Colonic mucosa (tissue), 4 donors: ENCODE results near the gene ARHGAP29. TPM values are rescaled to one million over a fixed set of nuclear protein-coding genes. Genes with fewer than 3 reads are reported as not detected.

Experiments used
- DNase-seq: peaks from one replicate; pipeline ENCODE4 v3.0.0-alpha.2; 2020
- H3K27ac ChIP-seq: fragments of 200-600 bp; one replicate; pipeline ENCODE4 v1.8.0; 2021
- H3K27me3 ChIP-seq: fragments of 200-600 bp; one replicate; pipeline ENCODE4 v1.8.0; 2021
- H3K36me3 ChIP-seq: fragments of 200-600 bp; one replicate; pipeline ENCODE4 v1.8.0; 2021
- H3K4me1 ChIP-seq: fragments of 200-600 bp; one replicate; pipeline ENCODE4 v1.8.0; 2021; ENCODE audit warnings: mild to moderate bottlenecking
- H3K4me3 ChIP-seq: fragments of 200-600 bp; one replicate; pipeline ENCODE4 v1.8.0; 2021
- H3K9ac ChIP-seq, 2 donors: one replicate each; pipeline ENCODE4 v1.7.0; 2013; ENCODE audit warnings: control low read depth in 2 of 2, low read depth in 2 of 2, low read length in 2 of 2
- H3K9me3 ChIP-seq: fragments of 200-600 bp; one replicate; pipeline ENCODE4 v1.8.0; 2021
- intact Hi-C: fragments of 100-400 bp; cut with DNase I; formaldehyde crosslinking; loops from one replicate; pipeline ENCODE4 v1.14.1; 2022
- total RNA-seq, 2 donors: library from RNA; stranded (reverse); fragmentation: NEBNext Ultra II Directional in 1 of 2; extraction: Animal tissue kit (Norgen Biotek cat#: 25700) in 1 of 2; gene quantifications; one replicate each; pipeline ENCODE4 v1.2.1, GENCODE V29; 2021
- TF ChIP-seq, protein P1 (sequence below): fragments of 200-600 bp; IDR thresholded peaks from one replicate; pipeline ENCODE4 v1.8.0; 2022; ENCODE audit warnings: antibody characterized with exemption, mild to moderate bottlenecking
- donor health status: healthy.
- donor health status: DM: no; HTN: no; CAD: no.
- donor health status: DM: no; HTN: no; CAD: no.

The ARHGAP29 gene
- total RNA-seq, 2 donors from 2014 or later, result 2.5 to 8.6 TPM

DNA sequence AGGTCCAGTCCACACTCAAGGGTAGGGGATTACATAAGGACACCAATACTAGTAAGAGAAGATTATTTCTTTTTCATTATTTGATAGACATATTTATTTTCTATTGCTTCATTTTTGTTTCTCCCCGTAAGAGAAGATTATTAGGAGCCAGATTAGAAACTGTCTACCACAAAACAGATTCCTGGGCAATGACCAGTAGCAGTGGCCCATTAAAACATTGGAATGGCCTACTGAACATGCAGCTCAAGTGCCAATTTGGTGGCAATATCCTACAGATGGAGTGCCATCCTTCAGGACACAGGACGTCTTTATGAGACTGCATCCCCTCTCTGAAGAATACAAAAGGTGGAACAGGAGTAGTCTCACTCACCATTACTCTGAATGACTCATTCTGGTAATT is 34.0 kb upstream of the ARHGAP29 start:
- DNase-seq, result no peak
- Histone ChIP-seq H3K27me3 (no peaks in the 10 kb centered on the region), H3K4me1 (no peaks in the 10 kb centered on the region), H3K4me3 (no peak overlapping the region), H3K9me3 (no peaks in the 10 kb centered on the region), H3K27ac (no peak overlapping the region), H3K9ac (no peak overlapping the region), H3K36me3 (no peaks in the 10 kb centered on the region)
- intact Hi-C loops, result no loop called here
- TF ChIP-seq, protein P1, sequence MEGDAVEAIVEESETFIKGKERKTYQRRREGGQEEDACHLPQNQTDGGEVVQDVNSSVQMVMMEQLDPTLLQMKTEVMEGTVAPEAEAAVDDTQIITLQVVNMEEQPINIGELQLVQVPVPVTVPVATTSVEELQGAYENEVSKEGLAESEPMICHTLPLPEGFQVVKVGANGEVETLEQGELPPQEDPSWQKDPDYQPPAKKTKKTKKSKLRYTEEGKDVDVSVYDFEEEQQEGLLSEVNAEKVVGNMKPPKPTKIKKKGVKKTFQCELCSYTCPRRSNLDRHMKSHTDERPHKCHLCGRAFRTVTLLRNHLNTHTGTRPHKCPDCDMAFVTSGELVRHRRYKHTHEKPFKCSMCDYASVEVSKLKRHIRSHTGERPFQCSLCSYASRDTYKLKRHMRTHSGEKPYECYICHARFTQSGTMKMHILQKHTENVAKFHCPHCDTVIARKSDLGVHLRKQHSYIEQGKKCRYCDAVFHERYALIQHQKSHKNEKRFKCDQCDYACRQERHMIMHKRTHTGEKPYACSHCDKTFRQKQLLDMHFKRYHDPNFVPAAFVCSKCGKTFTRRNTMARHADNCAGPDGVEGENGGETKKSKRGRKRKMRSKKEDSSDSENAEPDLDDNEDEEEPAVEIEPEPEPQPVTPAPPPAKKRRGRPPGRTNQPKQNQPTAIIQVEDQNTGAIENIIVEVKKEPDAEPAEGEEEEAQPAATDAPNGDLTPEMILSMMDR, result no peak

DNA sequence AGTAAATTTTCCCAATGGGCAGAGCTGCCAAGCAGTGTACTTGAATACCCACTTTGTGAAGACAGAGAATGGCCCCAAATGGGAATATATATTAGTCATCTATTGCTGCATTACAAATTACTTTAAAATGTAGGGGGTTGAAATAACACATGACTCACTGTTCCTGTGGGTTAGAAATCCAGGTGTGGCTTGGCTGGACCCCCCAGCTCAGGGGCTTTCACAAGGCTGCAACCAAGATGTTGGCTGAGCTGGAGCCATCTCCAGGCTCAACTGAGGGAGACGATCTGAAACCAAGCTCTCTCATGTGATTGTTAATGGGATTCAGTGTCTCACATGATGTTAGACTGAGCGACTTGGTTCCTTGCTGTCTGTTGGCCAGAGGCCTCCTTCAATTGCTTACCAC is 33.4 kb upstream of the ARHGAP29 start:
- Histone ChIP-seq H3K9me3 (no peaks in the 10 kb centered on the region), H3K36me3 (no peaks in the 10 kb centered on the region), H3K27ac (no peak overlapping the region), H3K9ac (no peak overlapping the region), H3K4me3 (no peak overlapping the region), H3K27me3 (no peaks in the 10 kb centered on the region), H3K4me1 (no peaks in the 10 kb centered on the region)
- TF ChIP-seq, protein P1, result no peak
- DNase-seq, result no peak
- intact Hi-C loops, result no loop called here

DNA sequence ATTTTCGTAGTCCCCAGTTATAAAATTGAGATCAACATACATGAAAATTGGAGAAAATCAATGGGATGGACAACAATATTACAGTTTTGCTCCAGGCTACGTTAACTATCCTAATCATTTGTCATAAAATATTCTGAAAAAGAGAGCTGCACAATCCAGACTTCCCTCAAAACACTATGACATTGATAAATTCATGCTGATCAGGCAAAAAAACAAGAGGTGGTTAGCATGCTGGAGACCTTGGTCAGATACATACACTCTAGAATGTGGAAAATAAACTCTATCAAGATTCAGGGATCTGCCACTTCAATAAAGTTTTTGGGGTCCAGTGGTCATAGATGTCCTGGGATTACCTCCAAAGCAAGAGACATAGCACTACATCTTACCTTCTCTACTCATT is 32.5 kb upstream of the ARHGAP29 start:
- no peak for DNase-seq
- TF ChIP-seq, protein P1, result no peak
- intact Hi-C loops, result no loop called here
- Histone ChIP-seq H3K4me3 (no peak overlapping the region), H3K9me3 (no peaks in the 10 kb centered on the region), H3K4me1 (no peaks in the 10 kb centered on the region), H3K36me3 (no peaks in the 10 kb centered on the region), H3K9ac (no peak overlapping the region), H3K27me3 (no peaks in the 10 kb centered on the region), H3K27ac (no peak overlapping the region)

DNA sequence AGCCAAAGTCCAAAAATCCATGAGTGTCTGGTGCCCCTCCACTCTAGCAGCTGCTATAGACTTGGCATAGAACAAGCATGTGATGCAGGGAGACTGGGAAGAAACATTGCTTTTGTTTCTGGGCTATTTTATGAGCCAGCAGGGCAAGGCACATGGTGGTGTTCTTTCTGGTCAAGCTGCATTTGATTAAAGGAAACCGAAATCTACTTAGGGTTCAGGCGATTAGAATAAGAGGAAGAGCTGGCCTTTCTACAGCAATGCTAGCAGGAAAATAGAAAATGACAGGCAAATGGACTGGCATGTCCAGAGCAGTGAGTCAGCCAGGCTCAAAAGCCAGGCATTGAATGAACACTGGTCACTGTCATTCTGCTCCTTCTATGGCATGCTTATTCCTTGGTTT is 28.5 kb upstream of the ARHGAP29 start:
- no peak for DNase-seq
- no peaks in the 10 kb centered on the region for H3K9me3 ChIP-seq
- TF ChIP-seq, protein P1, result no peak
- no peak overlapping the region for H3K9ac ChIP-seq
- no peaks in the 10 kb centered on the region for H3K36me3 ChIP-seq
- H3K4me3 ChIP-seq, result no peak overlapping the region
- no peaks in the 10 kb centered on the region for H3K4me1 ChIP-seq
- no peak overlapping the region for H3K27ac ChIP-seq
- intact Hi-C loops, result no loop called here
- H3K27me3 ChIP-seq, result no peaks in the 10 kb centered on the region

DNA sequence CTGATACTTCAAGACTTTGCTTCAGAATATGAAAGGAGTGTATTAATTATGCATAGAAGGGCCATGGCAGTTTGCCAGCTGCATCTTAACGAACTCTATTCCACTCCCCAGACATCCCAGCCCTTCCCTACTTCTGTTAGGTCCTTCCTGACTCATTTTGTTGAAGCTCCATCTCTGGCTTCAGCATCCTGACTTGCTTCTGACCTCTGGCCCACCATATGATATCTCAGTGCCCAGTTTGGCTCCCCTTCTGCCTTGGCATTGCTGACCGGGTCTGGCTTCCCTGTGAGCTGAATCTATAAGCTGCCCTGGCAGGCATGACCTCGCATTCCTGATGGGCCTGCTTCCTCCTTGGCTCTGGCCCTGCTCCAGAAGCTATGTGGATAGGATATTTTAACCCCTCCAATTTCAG is 27.6 kb upstream of the ARHGAP29 start:
- Histone ChIP-seq H3K27ac (no peak overlapping the region), H3K9me3 (no peaks in the 10 kb centered on the region), H3K4me1 (no peaks in the 10 kb centered on the region), H3K9ac (no peak overlapping the region), H3K27me3 (no peaks in the 10 kb centered on the region), H3K4me3 (no peak overlapping the region), H3K36me3 (no peaks in the 10 kb centered on the region)
- intact Hi-C loops, result no loop called here
- TF ChIP-seq, protein P1, result no peak
- no peak for DNase-seq
